COR-L47 (cell line): Measurements from ENCODE around the gene CRYGN.
A peak's percentile ranks its signal among the peaks of the same experiment; 100 is the strongest.

Source experiments
- DNase-seq: peaks from one replicate; lab custom pipeline; 2025; lab: John Stamatoyannopoulos, UW

CRYGN gene

GRCh38 chr7:151426904-151427704, 12.8 kb downstream of the CRYGN start:
- no peak for DNase-seq

DNA sequence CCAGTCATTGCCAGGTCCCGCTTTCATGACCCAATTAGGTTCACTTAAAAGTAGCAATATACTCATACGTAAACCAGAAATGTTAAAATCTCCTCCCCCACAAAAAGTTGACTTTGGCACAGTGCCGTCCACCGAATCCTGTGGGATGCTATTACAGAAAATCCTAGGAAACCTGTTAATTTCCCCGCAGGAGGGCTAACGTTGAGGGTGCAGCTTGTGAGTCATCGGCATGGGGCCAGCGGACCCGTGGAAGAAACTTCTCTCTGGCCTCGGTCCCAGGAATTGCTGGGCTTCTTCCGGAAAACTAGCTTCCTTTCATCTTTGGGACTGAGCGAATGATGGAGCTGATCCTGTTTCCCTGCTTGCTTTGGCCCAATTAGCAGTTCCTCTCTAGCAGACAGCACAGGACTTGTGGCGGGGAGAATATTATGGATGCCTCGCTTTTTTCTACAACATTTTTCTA, 13.5 kb downstream of the CRYGN start:
- DNase-seq: peak; percentile 89

DNA sequence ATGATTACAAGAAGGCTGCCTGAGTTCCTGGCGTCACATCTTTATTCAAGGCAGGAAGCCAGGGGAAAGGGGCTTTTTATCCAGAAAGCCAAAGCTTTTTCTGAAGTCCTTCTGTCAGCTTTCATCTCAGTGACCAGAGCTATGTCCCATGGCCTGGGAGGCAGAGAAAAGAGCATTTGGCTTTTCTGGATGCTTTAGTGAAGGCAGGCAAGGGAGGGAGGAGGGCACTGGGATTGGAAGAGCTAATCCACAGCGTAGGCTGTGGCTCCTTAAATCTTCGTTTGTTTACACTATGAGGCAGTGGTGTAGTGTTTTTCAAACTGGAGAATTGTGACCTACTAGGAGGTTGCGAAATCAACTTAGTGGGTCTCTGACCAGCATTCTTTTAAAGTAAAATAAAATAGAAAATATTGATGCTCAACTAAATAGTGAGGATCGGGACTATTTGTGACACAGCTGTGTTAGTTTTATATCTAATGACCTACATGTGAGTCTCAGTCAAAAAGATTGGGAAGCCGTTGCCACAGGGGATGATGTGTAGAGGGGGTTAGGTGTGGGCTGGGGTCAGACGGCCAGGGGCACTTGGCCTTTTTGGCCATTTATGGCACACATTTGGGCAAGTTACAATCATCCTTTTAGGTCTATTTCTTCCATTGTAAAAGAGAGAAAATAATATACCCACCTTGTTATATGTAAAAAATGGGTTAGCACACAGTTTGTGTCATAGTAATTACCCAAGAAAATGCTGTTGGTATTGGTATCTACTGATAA, 14.1 kb downstream of the CRYGN start:
- no peak for DNase-seq

DNA sequence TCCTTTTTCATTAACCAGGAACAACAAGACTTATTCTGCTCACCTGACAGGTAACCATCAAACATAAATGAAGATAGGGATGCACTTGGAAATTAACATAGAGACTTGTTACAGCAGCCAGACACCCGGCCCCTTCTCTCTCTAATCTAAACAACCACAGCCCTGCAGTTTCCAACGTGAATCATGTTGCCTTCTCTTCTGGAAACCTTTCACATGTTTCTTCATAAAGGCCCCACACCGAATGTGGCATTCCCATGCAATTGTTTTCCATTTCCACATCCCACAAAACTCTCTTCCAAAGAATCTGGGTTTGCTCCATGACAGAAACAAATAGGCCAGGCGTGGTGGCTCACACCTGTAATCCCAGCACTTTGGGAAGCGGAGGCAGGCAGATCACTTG, 15.1 kb downstream of the CRYGN start:
- DNase-seq: no peak

GRCh38 chr7:151423936-151424335, 16.0 kb downstream of the CRYGN start:
- no peak for DNase-seq

DNA sequence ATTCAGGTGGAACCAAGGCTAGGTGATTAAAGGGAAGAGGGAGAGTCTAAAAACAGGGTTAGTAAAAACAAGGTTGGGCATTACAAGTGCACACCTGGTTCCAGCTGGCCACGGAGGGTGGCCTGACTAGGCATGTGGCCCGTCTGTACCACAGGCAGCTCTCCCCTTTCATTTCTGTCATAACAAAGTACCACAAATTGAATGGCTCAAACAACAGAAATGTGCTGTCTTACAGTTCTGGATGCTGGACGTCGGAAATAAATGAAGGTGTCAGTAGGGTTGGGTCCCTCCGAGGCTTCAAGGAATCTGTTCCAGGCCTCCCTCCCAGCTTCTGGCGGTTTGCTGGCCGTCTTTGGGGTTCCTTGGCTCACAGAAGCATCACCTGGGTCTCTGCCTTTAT, 16.7 kb downstream of the CRYGN start:
- no peak for DNase-seq

DNA sequence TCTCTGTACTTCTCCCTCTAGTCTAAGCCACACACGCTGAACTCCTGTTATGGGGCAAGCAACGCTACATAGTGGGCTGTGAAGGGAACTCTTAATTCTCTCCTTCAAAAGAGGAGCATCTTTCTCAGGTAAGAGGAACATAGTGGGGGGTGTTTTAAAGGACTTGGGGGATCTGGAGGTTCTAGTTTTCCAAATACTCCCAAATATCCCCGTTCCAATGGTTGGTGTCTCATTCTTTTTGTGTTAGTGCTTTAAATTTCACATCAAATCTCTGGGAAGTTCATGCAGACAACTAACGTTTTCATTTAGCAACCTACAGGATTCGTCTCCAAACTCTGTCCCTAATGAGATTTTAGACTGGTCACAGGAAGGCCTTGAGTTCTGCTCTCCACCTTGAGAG, 17.7 kb downstream of the CRYGN start:
- DNase-seq: no peak

DNA sequence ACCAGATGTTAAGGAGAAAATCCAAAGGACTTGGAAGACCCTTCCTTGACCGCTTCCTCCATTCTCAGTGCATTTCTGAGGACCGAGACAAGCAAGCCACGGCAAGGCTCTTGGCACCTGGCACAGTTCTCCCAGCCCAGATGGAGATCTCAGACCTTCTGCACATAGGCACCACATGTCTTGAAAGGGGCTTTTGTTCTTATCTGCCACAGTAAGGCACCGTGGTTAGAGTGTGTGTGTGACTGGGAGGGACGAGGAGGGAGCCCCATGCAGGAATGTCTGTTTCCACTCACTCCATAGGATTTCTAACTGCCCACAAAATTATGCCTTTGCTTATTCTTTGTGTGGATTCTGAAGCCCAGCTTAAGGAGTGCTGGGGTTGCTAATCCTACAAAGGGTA, 19.8 kb downstream of the CRYGN start:
- no peak for DNase-seq

DNA sequence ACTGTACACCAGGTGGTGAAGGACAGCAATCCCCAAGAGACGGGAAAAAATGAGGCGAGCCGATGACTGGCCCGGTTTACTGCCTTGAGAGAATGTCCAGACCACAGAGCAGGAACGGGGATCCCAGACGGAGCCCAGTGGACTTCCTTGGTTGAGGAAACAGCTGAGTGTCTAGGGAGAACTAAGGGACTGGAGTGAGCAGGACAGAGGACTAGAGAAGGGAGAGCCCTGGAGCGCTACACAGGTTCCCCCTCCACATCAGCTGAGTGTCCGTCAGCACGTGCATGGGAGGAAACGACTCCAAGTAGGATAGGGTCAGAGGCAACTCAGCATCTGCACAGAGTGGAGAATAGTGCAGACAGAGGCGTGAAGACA, 23.0 kb downstream of the CRYGN start:
- no peak for DNase-seq

DNA sequence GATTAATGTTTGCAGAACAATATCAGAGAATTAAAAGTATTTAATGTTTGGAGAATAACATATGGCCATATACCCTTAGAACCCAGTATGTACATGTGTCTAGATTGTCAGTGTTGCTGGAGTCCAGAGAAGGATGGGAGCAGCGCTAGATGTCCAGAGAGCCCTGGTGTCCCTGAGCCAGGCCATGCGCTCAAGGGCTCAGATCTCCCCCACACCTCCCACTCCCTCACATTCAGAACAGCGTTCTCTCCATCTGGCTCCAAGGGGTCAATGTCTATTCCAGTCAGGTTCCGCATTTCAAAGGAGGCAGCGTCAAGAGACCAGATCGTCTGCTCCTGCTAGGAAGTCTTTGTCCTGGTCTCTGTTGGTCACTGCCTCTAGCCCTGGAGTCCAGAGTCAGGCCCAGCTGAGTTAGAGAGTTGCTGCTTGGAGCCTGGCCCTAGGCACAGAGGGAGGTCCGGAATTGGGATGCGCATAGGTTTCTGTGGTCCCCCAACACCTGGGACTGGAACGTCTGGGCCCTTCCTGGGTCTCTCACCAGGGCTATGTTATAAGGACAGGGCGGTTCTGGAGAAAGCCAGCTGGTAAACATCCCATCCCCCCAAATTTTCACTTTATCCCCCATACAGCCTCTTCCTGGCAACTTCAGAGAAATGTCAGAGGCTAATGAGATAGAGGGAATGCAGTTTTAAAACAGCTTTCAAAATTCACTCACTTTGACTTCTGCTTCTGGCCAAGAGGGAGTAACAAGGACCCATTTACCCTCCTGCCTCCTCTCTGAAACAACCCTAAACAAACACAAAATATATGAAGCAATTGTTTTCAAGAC, 23.6 kb downstream of the CRYGN start:
- no peak for DNase-seq

DNA sequence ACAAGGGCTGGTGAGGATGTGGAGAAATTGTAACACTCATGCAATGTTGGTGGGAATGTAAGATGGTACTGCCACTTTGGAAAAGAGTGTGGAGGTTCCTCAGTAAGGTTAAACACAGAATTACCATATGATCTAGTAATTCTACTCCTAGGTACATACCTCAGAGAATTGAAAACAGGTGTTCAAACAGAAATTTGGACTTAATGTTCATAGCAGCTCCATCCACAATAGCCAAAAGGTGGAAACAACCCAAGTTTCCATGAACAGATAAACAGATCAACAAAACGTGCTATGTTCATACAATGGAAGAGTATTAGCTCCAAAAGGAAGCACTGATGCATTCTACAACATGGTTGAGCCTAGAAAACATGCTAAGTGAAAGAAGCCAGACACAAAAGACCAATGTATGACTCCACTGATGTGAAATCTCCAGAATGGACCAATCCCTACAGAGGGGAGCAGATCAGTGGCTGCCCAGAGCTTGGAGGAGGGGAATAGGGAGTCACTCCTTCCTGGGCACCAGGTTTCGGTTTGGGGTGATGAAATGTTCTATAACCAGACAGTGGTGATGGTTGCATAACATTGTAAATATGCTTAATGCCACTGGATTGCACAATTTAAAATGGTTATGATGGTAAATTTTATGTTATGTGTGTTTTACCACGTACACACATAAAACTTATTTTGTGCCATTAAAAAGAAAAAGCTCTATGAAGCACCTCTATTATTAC, 24.4 kb downstream of the CRYGN start:
- DNase-seq: peak; percentile 37

- no peak for DNase-seq
Measured at GRCh38 chr7:151413241-151413640, 26.7 kb downstream of the CRYGN start.

- no peak for DNase-seq
Measured at GRCh38 chr7:151412318-151412717, 27.6 kb downstream of the CRYGN start.

DNA sequence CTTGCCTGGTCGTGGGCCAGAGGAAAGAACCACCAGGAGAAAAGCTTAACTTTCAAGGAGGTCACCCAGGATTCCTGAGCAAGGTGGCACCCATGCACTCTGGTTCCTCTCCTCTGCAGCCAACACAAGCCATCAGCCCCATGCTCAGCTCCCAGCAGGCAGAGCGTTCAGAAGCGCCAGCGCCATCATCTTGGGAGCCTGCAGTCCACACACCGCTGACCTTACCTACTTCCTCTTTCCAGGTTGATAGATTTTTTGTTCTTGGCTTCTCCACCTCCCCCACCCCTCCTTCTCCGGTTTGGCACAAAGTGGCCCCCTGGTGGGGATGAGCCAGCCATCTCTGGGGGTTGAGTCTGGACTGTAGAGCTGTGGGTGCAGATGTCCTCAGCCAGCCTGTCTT, 28.4 kb downstream of the CRYGN start:
- peak; percentile 41 for DNase-seq

- peak; percentile 11 for DNase-seq
Measured at GRCh38 chr7:151410405-151411390, 29.2 kb downstream of the CRYGN start.

GRCh38 chr7:151409667-151410404, 30.1 kb downstream of the CRYGN start, which contains the start of gene WDR86:
WDR86 (minus strand) TSS chr7:151410038; CDS start chr7:151409589, 449 bp downstream.
- no peak for DNase-seq

- DNase-seq: no peak
Measured at GRCh38 chr7:151408839-151409666, 30.9 kb downstream of the CRYGN start.

DNA sequence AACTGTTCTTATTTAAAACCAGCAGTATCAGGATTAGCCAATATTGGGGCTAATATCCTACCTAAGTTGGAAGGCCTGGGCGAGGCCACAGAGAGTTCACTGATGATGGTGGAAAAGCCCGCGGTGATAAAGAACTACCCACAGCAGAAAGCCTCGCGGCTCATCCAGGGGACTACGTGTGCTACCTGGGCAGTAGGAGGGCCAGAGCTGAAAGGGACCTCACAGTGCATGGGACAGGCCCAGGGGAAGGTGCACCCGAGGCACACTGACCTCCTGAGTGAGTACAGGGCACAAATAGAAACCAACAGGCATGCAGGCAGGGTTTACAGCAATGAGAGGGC, 31.5 kb downstream of the CRYGN start:
- DNase-seq: no peak
